Measurements from ENCODE around the gene CROCC. TPM values are rescaled to one million over a fixed set of nuclear protein-coding genes. Genes with fewer than 3 reads are reported as not detected.

Gene CROCC
- total and polyA plus RNA-seq, 9 of the 15 experiments (the other 6 are each of a cell fraction or from before 2014, with no cell fraction given): 0.17 to 15.4 (median 7.6) TPM

GRCh38 chr1:17021896-17022295 lies 100.2 kb downstream of the CROCC start:
- Histone ChIP-seq H3K79me2 (ENCODE audit: control insufficient read depth, insufficient read depth, low read length) (no peaks in the 10 kb centered on the region), H3K4me1 (replicated peaks in 1 of 2; ENCODE audit: control insufficient read depth in 2 of 2, insufficient read depth in 2 of 2, low read length in 2 of 2) (no peaks in the 10 kb centered on the region), H3K9me3 (replicated peaks; ENCODE audit: control insufficient read depth, insufficient read depth, low read depth, low read length) (no peaks in the 10 kb centered on the region), H3K9ac (ENCODE audit: insufficient read depth in 1 of 2, low read depth in 2 of 2, low read length in 2 of 2) (no peak overlapping the region), H3K27ac (ENCODE audit: extremely low read depth, low read depth, low read length) (no peak overlapping the region), H3K4me2 (ENCODE audit: insufficient read depth, low read length) (no peak overlapping the region), H4K20me1 (replicated peaks; ENCODE audit: control insufficient read depth, insufficient read depth, low read length) (no peaks in the 10 kb centered on the region), H2AFZ (ENCODE audit: low read depth, low read length) (no peak overlapping the region), H3K36me3 (ENCODE audit: control insufficient read depth, insufficient read depth, low read length) (peaks cover 90% of the 10 kb centered on the region), H3K4me3 (no peak overlapping the region), H3K27me3 (ENCODE audit: control insufficient read depth in 2 of 2, insufficient read depth in 2 of 2, low read length in 2 of 2) (no peaks in the 10 kb centered on the region), H3K9me1 (ENCODE audit: control insufficient read depth, insufficient read depth, low read length) (no peaks in the 10 kb centered on the region)
- BruUV-seq (replicated peaks): no TSS peak
- TF ChIP-seq PML (IDR thresholded peaks at IDR 0.05; ENCODE audit: low read length): no peak
- TF ChIP-seq ZBTB1 (CRISPR knock-in tag; IDR thresholded peaks at IDR 0.05; ENCODE audit: borderline replicate concordance, low read depth): no peak
- no peak for TF ChIP-seq GATA2 (CRISPR knock-in tag; IDR thresholded peaks at IDR 0.05)
- DNase-seq (ENCODE audit: extremely low read depth in 1 of 4, low spot score in 3 of 4): no peak
- ATAC-seq: no peak
- 97% methylated on average over 10 of the region's 10 CpGs for WGBS (ENCODE audit: insufficient coverage, low coverage, missing lambda C conversion rate)
- in situ Hi-C loops (cut with MboI): no loop called here
- FAIRE-seq: no peak
- intact Hi-C loops (cut with micrococcal nuclease): no loop called here
- ChIA-PET POLR2A (interaction anchor here (0.8 to 3.3 kb wide), 3 partner anchors 9 to 20 kb away, joined by 3 to 16 read pairs (median 3); no protein-coding TSS in a partner anchor), CTCF (ENCODE audit: low intra/inter-chr PET ratio) (no interaction called here)

Small RNA genes lying within 50 kb of the gene (small RNA-seq; reads per million reads assigned to genes)
- 0.11 reads per million for gene RNU1-2
- gene RNU1-5P: not detected

Other genes with a start within 250 kb of the CROCC start
- under 0.01 TPM in 2 replicates for gene RNU1-4, start 181.4 kb upstream of the CROCC start, total RNA-seq (2014; rRNA removed)
- gene RNU1-4, start 181.4 kb upstream of the CROCC start, total RNA-seq (2014; rRNA removed; fragmentation: Illumina TruSeq; extraction: Trizol): 28,565 and 32,823 TPM in 2 replicates
- 20,456 and 27,045 TPM in 2 replicates for gene RNU1-4, start 181.4 kb upstream of the CROCC start, total RNA-seq (2015; rRNA removed; fragmentation: Illumina TruSeq; extraction: Trizol)
- 2,231 and 2,538 TPM in 2 replicates for gene RNU1-4, start 181.4 kb upstream of the CROCC start, total RNA-seq (2021)
- 83.9 TPM in 1 of 2 replicates, not detected in the other for gene RNU1-4, start 181.4 kb upstream of the CROCC start, polyA plus RNA-seq (2011; rRNA removed)
- not detected in 2 replicates for gene RNU1-4, start 181.4 kb upstream of the CROCC start, polyA plus RNA-seq (2014; fragmentation: Illumina TruSeq; extraction: Trizol)
- 1 to 10 TPM in 1 of 2 experiments, not detected in 1; 3.0 TPM for gene RNU1-4, start 181.4 kb upstream of the CROCC start, polyA plus RNA-seq (2014; fragmentation: Nextera tagmentation; extraction: Ambion mirVana)
- not detected in 2 replicates for gene RNU1-4, start 181.4 kb upstream of the CROCC start, polyA plus RNA-seq (2014; rRNA removed)
- under 0.01 TPM in 2 replicates for gene RNU1-2, start 26.0 kb upstream of the CROCC start, total RNA-seq (2014; rRNA removed)
- 28,565 and 32,823 TPM in 2 replicates for gene RNU1-2, start 26.0 kb upstream of the CROCC start, total RNA-seq (2014; rRNA removed; fragmentation: Illumina TruSeq; extraction: Trizol)
- 20,456 and 27,045 TPM in 2 replicates for gene RNU1-2, start 26.0 kb upstream of the CROCC start, total RNA-seq (2015; rRNA removed; fragmentation: Illumina TruSeq; extraction: Trizol)
- 2,231 and 2,538 TPM in 2 replicates for gene RNU1-2, start 26.0 kb upstream of the CROCC start, total RNA-seq (2021)
- 83.9 TPM in 1 of 2 replicates, not detected in the other for gene RNU1-2, start 26.0 kb upstream of the CROCC start, polyA plus RNA-seq (2011; rRNA removed)
- gene RNU1-2, start 26.0 kb upstream of the CROCC start, polyA plus RNA-seq (2014; fragmentation: Illumina TruSeq; extraction: Trizol): not detected in 2 replicates
- 1 to 10 TPM in 1 of 2 experiments, not detected in 1; 3.0 TPM for gene RNU1-2, start 26.0 kb upstream of the CROCC start, polyA plus RNA-seq (2014; fragmentation: Nextera tagmentation; extraction: Ambion mirVana)
- gene RNU1-2, start 26.0 kb upstream of the CROCC start, polyA plus RNA-seq (2014; rRNA removed): not detected in 2 replicates
- not detected in 2 replicates for gene MFAP2, start 58.7 kb downstream of the CROCC start, total RNA-seq (2014; rRNA removed)
- gene MFAP2, start 58.7 kb downstream of the CROCC start, total RNA-seq (2014; rRNA removed; fragmentation: Illumina TruSeq; extraction: Trizol): not detected in 2 replicates
- not detected in 2 replicates for gene MFAP2, start 58.7 kb downstream of the CROCC start, total RNA-seq (2015; rRNA removed; fragmentation: Illumina TruSeq; extraction: Trizol)
- gene MFAP2, start 58.7 kb downstream of the CROCC start, total RNA-seq (2021): 0.31 TPM in 1 of 2 replicates, not detected in the other
- not detected in 2 replicates for gene MFAP2, start 58.7 kb downstream of the CROCC start, polyA plus RNA-seq (2011; rRNA removed)
- 0.18 TPM in 1 of 2 replicates, not detected in the other for gene MFAP2, start 58.7 kb downstream of the CROCC start, polyA plus RNA-seq (2014; fragmentation: Illumina TruSeq; extraction: Trizol)
- gene MFAP2, start 58.7 kb downstream of the CROCC start, polyA plus RNA-seq (2014; fragmentation: Nextera tagmentation; extraction: Ambion mirVana): not detected
- gene MFAP2, start 58.7 kb downstream of the CROCC start, polyA plus RNA-seq (2014; rRNA removed): not detected in 2 replicates
- gene ATP13A2, start 90.0 kb downstream of the CROCC start, total RNA-seq (2014; rRNA removed): 23.9 and 40.2 TPM in 2 replicates
- 7.8 and 9.9 TPM in 2 replicates for gene ATP13A2, start 90.0 kb downstream of the CROCC start, total RNA-seq (2014; rRNA removed; fragmentation: Illumina TruSeq; extraction: Trizol)
- 15.5 and 16.3 TPM in 2 replicates for gene ATP13A2, start 90.0 kb downstream of the CROCC start, total RNA-seq (2015; rRNA removed; fragmentation: Illumina TruSeq; extraction: Trizol)
- 48.3 and 56.3 TPM in 2 replicates for gene ATP13A2, start 90.0 kb downstream of the CROCC start, total RNA-seq (2021)
- gene ATP13A2, start 90.0 kb downstream of the CROCC start, polyA plus RNA-seq (2011; rRNA removed): 10.5 and 27.2 TPM in 2 replicates
- gene ATP13A2, start 90.0 kb downstream of the CROCC start, polyA plus RNA-seq (2014; fragmentation: Illumina TruSeq; extraction: Trizol): 22.0 and 35.5 TPM in 2 replicates
- gene ATP13A2, start 90.0 kb downstream of the CROCC start, polyA plus RNA-seq (2014; fragmentation: Nextera tagmentation; extraction: Ambion mirVana): under 1 TPM; 0.36 to 0.45 TPM
- gene ATP13A2, start 90.0 kb downstream of the CROCC start, polyA plus RNA-seq (2014; rRNA removed): 26.3 and 28.5 TPM in 2 replicates
- 351 and 360 TPM in 2 replicates for gene SDHB, start 132.1 kb downstream of the CROCC start, total RNA-seq (2014; rRNA removed)
- 396 and 465 TPM in 2 replicates for gene SDHB, start 132.1 kb downstream of the CROCC start, total RNA-seq (2014; rRNA removed; fragmentation: Illumina TruSeq; extraction: Trizol)
- gene SDHB, start 132.1 kb downstream of the CROCC start, total RNA-seq (2015; rRNA removed; fragmentation: Illumina TruSeq; extraction: Trizol): 365 and 377 TPM in 2 replicates
- gene SDHB, start 132.1 kb downstream of the CROCC start, total RNA-seq (2021): 263 and 299 TPM in 2 replicates
- gene SDHB, start 132.1 kb downstream of the CROCC start, polyA plus RNA-seq (2011; rRNA removed): 453 and 554 TPM in 2 replicates
- gene SDHB, start 132.1 kb downstream of the CROCC start, polyA plus RNA-seq (2014; fragmentation: Illumina TruSeq; extraction: Trizol): 373 and 453 TPM in 2 replicates
- 100 to 1,000 TPM; 207 to 339 TPM for gene SDHB, start 132.1 kb downstream of the CROCC start, polyA plus RNA-seq (2014; fragmentation: Nextera tagmentation; extraction: Ambion mirVana)
- gene SDHB, start 132.1 kb downstream of the CROCC start, polyA plus RNA-seq (2014; rRNA removed): 390 and 400 TPM in 2 replicates
- not detected in 2 replicates for gene PADI2, start 197.5 kb downstream of the CROCC start, total RNA-seq (2014; rRNA removed)
- not detected in 2 replicates for gene PADI2, start 197.5 kb downstream of the CROCC start, total RNA-seq (2014; rRNA removed; fragmentation: Illumina TruSeq; extraction: Trizol)
- gene PADI2, start 197.5 kb downstream of the CROCC start, total RNA-seq (2015; rRNA removed; fragmentation: Illumina TruSeq; extraction: Trizol): not detected in 2 replicates
- gene PADI2, start 197.5 kb downstream of the CROCC start, total RNA-seq (2021): 0.11 and 0.13 TPM in 2 replicates
- gene PADI2, start 197.5 kb downstream of the CROCC start, polyA plus RNA-seq (2011; rRNA removed): 0.01 TPM in 2 replicates
- gene PADI2, start 197.5 kb downstream of the CROCC start, polyA plus RNA-seq (2014; fragmentation: Illumina TruSeq; extraction: Trizol): not detected in 2 replicates
- gene PADI2, start 197.5 kb downstream of the CROCC start, polyA plus RNA-seq (2014; fragmentation: Nextera tagmentation; extraction: Ambion mirVana): under 1 TPM; 0.01 TPM
- not detected in 2 replicates for gene PADI2, start 197.5 kb downstream of the CROCC start, polyA plus RNA-seq (2014; rRNA removed)